H9 (cell line): ENCODE measurements around the gene IFT81. TPM values are rescaled to one million over a fixed set of nuclear protein-coding genes. Genes with fewer than 3 reads are reported as not detected.
A peak's percentile ranks its signal among the peaks of the same experiment; 100 is the strongest.

Experiments used
- DNase-seq: peaks from one replicate; pipeline ENCODE4 v3.0.0-alpha.2; 2017
- H2AFZ ChIP-seq: one replicate; pipeline ENCODE4 v1.6.1; 2013; ENCODE audit warnings: mild to moderate bottlenecking, low read length, control low read depth, moderate library complexity
- H2AK5ac ChIP-seq: 2 replicates; pipeline ENCODE4 v1.6.1; 2013; ENCODE audit warnings: low read length, control low read depth, mixed read lengths; ENCODE audit not compliant: insufficient read length
- H2BK120ac ChIP-seq: one replicate; pipeline ENCODE4 v1.6.1; 2013; ENCODE audit warnings: low read depth, mild to moderate bottlenecking, low read length, control low read depth, inconsistent platforms; ENCODE audit not compliant: poor library complexity, severe bottlenecking
- H2BK12ac ChIP-seq: 2 replicates; pipeline ENCODE4 v1.6.1; 2013; ENCODE audit warnings: low read length, control low read depth, mixed read lengths, low read depth; ENCODE audit not compliant: insufficient read length
- H2BK15ac ChIP-seq: 2 replicates; pipeline ENCODE4 v1.6.1; 2013; ENCODE audit warnings: low read depth, low read length, control low read depth
- H2BK20ac ChIP-seq: one replicate; pipeline ENCODE4 v1.6.1; 2013; ENCODE audit warnings: low read depth, mild to moderate bottlenecking, low read length, control low read depth, inconsistent platforms; ENCODE audit not compliant: poor library complexity, severe bottlenecking
- H2BK5ac ChIP-seq: 2 replicates; pipeline ENCODE4 v1.6.1; 2013; ENCODE audit warnings: low read length, control low read depth, mixed read lengths; ENCODE audit not compliant: insufficient read length
- H3K14ac ChIP-seq: 2 replicates; pipeline ENCODE4 v1.6.1; 2013; ENCODE audit warnings: low read length, control low read depth; ENCODE audit not compliant: insufficient read depth
- H3K18ac ChIP-seq: 2 replicates; pipeline ENCODE4 v1.6.1; 2013; ENCODE audit warnings: low read depth, mild to moderate bottlenecking, mixed read lengths, low read length, control low read depth; ENCODE audit not compliant: insufficient read length
- H3K23ac ChIP-seq: 2 replicates; pipeline ENCODE4 v1.6.1; 2013; ENCODE audit warnings: low read length, control low read depth, mixed read lengths, low read depth; ENCODE audit not compliant: insufficient read length
- H3K23me2 ChIP-seq: 2 replicates; pipeline ENCODE4 v1.6.1; 2013; ENCODE audit warnings: low read depth, mild to moderate bottlenecking, mixed read lengths, low read length, control low read depth; ENCODE audit not compliant: insufficient read length, poor library complexity, severe bottlenecking
- H3K27ac ChIP-seq: 2 replicates; pipeline ENCODE4 v1.5.1; 2013; ENCODE audit warnings: low read length, control low read depth, mixed read lengths, low read depth; ENCODE audit not compliant: insufficient read length
- H3K27me3 ChIP-seq: 2 replicates; pipeline ENCODE4 v1.6.1; 2013; ENCODE audit warnings: low read length, control low read depth, inconsistent platforms; ENCODE audit not compliant: insufficient read depth
- H3K4ac ChIP-seq: 2 replicates; pipeline ENCODE4 v1.6.1; 2013; ENCODE audit warnings: low read depth, mild to moderate bottlenecking, control low read depth, inconsistent platforms, low read length, moderate library complexity
- H3K4me1 ChIP-seq: 2 replicates; pipeline ENCODE4 v1.6.1; 2013; ENCODE audit warnings: low read length, control low read depth, inconsistent platforms; ENCODE audit not compliant: insufficient read depth
- H3K4me2 ChIP-seq: 2 replicates; pipeline ENCODE4 v1.6.1; 2013; ENCODE audit warnings: low read length, control low read depth, mixed read lengths; ENCODE audit not compliant: insufficient read length, insufficient read depth
- H3K56ac ChIP-seq: 2 replicates; pipeline ENCODE4 v1.6.1; 2013; ENCODE audit warnings: low read depth, mild to moderate bottlenecking, mixed read lengths, low read length, control low read depth; ENCODE audit not compliant: insufficient read length
- H3K79me1 ChIP-seq: 2 replicates; pipeline ENCODE4 v1.6.1; 2013; ENCODE audit warnings: low read depth, mild to moderate bottlenecking, moderate library complexity, low read length, control low read depth, inconsistent platforms; ENCODE audit not compliant: insufficient read depth, poor library complexity, severe bottlenecking
- H3K79me2 ChIP-seq: 2 replicates; pipeline ENCODE4 v1.6.1; 2013; ENCODE audit warnings: low read length, control low read depth, inconsistent platforms; ENCODE audit not compliant: insufficient read depth
- H3K9ac ChIP-seq: 2 replicates; pipeline ENCODE4 v1.6.1; 2013; ENCODE audit warnings: low read length, control low read depth, mixed read lengths; ENCODE audit not compliant: insufficient read length; ENCODE audit errors: extremely low read depth
- H3K9me3 ChIP-seq: one replicate; pipeline ENCODE4 v1.6.1; 2013; ENCODE audit warnings: low read depth, low read length, inconsistent platforms; ENCODE audit not compliant: control insufficient read depth
- H3T11ph ChIP-seq: one replicate; pipeline ENCODE4 v1.6.1; 2013; ENCODE audit warnings: mild to moderate bottlenecking, low read length, control low read depth, inconsistent platforms
- H4K20me1 ChIP-seq: one replicate; pipeline ENCODE4 v1.6.1; 2013; ENCODE audit not compliant: control insufficient read depth, insufficient read length, insufficient read depth
- H4K5ac ChIP-seq: 2 replicates; pipeline ENCODE4 v1.6.1; 2013; ENCODE audit warnings: low read depth, mild to moderate bottlenecking, mixed read lengths, low read length, control low read depth; ENCODE audit not compliant: insufficient read length
- H4K8ac ChIP-seq: replicated peaks from 2 replicates; pipeline ENCODE4 v1.6.1; 2013; ENCODE audit warnings: low read length, control low read depth, mixed read lengths, low read depth; ENCODE audit not compliant: insufficient read length
- H4K91ac ChIP-seq: 2 replicates; pipeline ENCODE4 v1.6.1; 2013; ENCODE audit warnings: low read depth, mild to moderate bottlenecking, moderate library complexity, mixed read lengths, low read length, control low read depth; ENCODE audit not compliant: insufficient read length
- H3K27ac Mint-ChIP-seq, 3 experiments: 2 replicates in 2 of 3; 3 replicates in 1 of 3; pipeline ENCODE4 v1.8.0; 2020 to 2021; ENCODE audit warnings: mixed read lengths in 3 of 3, mild to moderate bottlenecking in 1 of 3, moderate library complexity in 1 of 3
- H3K27me3 Mint-ChIP-seq: 2 replicates; pipeline ENCODE4 v1.8.0; 2021; ENCODE audit warnings: low read depth, mild to moderate bottlenecking, moderate library complexity, mixed read lengths
- H3K36me3 Mint-ChIP-seq, 3 experiments: 2 replicates in 2 of 3; 3 replicates in 1 of 3; pipeline ENCODE4 v1.8.0; 2020 to 2021; ENCODE audit warnings: low read depth in 3 of 3, mixed read lengths in 3 of 3; ENCODE audit not compliant: insufficient read depth in 1 of 3
- H3K4me1 Mint-ChIP-seq, 2 experiments: 2 replicates each; pipeline ENCODE4 v1.8.0; 2020; ENCODE audit warnings: mixed read lengths in 2 of 2
- H3K4me3 Mint-ChIP-seq, 2 experiments: 2 replicates in 1 of 2; 3 replicates in 1 of 2; pipeline ENCODE4 v1.8.0; 2020 to 2021; ENCODE audit warnings: mild to moderate bottlenecking in 2 of 2, mixed read lengths in 2 of 2, moderate library complexity in 1 of 2
- H3K9me3 Mint-ChIP-seq, 2 experiments: 2 replicates in 1 of 2; 3 replicates in 1 of 2; pipeline ENCODE4 v1.8.0; 2020; ENCODE audit warnings: mild to moderate bottlenecking in 2 of 2, mixed read lengths in 2 of 2, moderate library complexity in 1 of 2
- CTCF ChIP-seq: fragments of 200-600 bp; sonication (generic); conservative IDR thresholded peaks from 3 replicates; pipeline ENCODE4 v1.8.0; 2021; ENCODE audit warnings: antibody characterized with exemption, mild to moderate bottlenecking
- WGBS: extraction: QIAGEN DNeasy Blood & Tissue Kit; methylation state at CpG from one replicate; pipeline ENCODE4 v1.1.7; 2013; ENCODE audit warnings: missing lambda C conversion rate, low lambda C conversion rate, mixed read lengths; ENCODE audit not compliant: insufficient read length; ENCODE audit errors: extremely low coverage; 5-methylcytosine and 5-hydroxymethylcytosine counted together
- total RNA-seq: library from RNA; stranded (reverse); gene quantifications from 2 replicates; pipeline ENCODE4 v1.2.1, GENCODE V29; 2021

The IFT81 gene
- total RNA-seq, 1 experiment from 2014 or later: 9.3 TPM

- WGBS: no CpG with 5 or more reads among the region's 12 CpGs
- Histone ChIP-seq H2BK5ac (no peak overlapping the region), H3K14ac (no peak overlapping the region), H3K4me2 (no peak overlapping the region), H2BK12ac (no peak overlapping the region), H2AFZ (no peak overlapping the region), H3K4ac (no peak overlapping the region), H2BK15ac (no peak overlapping the region), H3K27me3 (no peaks in the 10 kb centered on the region), H2BK120ac (no peak overlapping the region), H4K20me1 (no peaks in the 10 kb centered on the region), H4K8ac (no peak overlapping the region), H3K9ac (no peak overlapping the region), H3K79me1 (no peaks in the 10 kb centered on the region), H3K27ac (no peak overlapping the region), H3K9me3 (no peaks in the 10 kb centered on the region), H3T11ph (no peak overlapping the region), H3K79me2 (no peaks in the 10 kb centered on the region), H3K23me2 (no peaks in the 10 kb centered on the region), H3K4me1 (no peaks in the 10 kb centered on the region), H3K23ac (no peak overlapping the region), H3K18ac (no peak overlapping the region), H4K91ac (no peak overlapping the region), H2BK20ac (no peak overlapping the region), H2AK5ac (no peak overlapping the region), H4K5ac (no peak overlapping the region), H3K56ac (no peak overlapping the region)
- Mint-ChIP-seq H3K4me3 (no peak overlapping the region; a peak in 1 of 5 replicates), H3K27me3 (peaks cover 2% of the 10 kb centered on the region; the same call in 1 of the 2 replicates), H3K27ac (peak overlapping the region in 1 of 3 experiments; percentile 58; a peak in 2 of 7 replicates), H3K9me3 (no peaks in the 10 kb centered on the region), H3K36me3 (no peaks in the 10 kb centered on the region), H3K4me1 (peaks cover 0 to 7% of the 10 kb centered on the region in 2 experiments; a peak in 3 of 4 replicates)
- TF ChIP-seq CTCF: no peak
- DNase-seq: no peak
These were observed 132.7 kb downstream of the IFT81 start for GRCh38 chr12:110256780-110257431.
